GM19455 (cell line): ENCODE results near the gene C1orf167.

Experiments used
- ATAC-seq: cut with Tn5 transposase; IDR thresholded peaks from one replicate; pipeline ENCODE4 v1.9.1; 2021; ENCODE audit not compliant: unreplicated experiment

The C1orf167 gene

GRCh38 chr1:11735854-11736745 is 25.9 kb upstream of the C1orf167 start, which contains the start of gene AGTRAP:
AGTRAP (plus strand) TSS chr1:11736136; CDS start chr1:11736209, 73 bp downstream.
- ATAC-seq, result peak; percentile 77

- no peak for ATAC-seq
These were observed 25.0 kb upstream of the C1orf167 start for GRCh38 chr1:11736746-11737639.

GRCh38 chr1:11738096-11738495 is 23.9 kb upstream of the C1orf167 start:
- ATAC-seq, result no peak

GRCh38 chr1:11738783-11739182 is 23.2 kb upstream of the C1orf167 start:
- ATAC-seq, result no peak

- no peak for ATAC-seq
These were observed 21.5 kb upstream of the C1orf167 start for GRCh38 chr1:11740258-11741192.

- ATAC-seq, result no peak
These were observed 20.5 kb upstream of the C1orf167 start for GRCh38 chr1:11741482-11741881.

GRCh38 chr1:11741919-11742558 is 20.0 kb upstream of the C1orf167 start:
- ATAC-seq, result no peak

- ATAC-seq, result no peak
These were observed 17.7 kb upstream of the C1orf167 start for GRCh38 chr1:11744287-11744686.

- ATAC-seq, result no peak
These were observed 15.9 kb upstream of the C1orf167 start for GRCh38 chr1:11746092-11746491.

- ATAC-seq, result no peak
These were observed 15.1 kb upstream of the C1orf167 start for GRCh38 chr1:11746795-11747487.

- ATAC-seq, result no peak
These were observed 13.4 kb upstream of the C1orf167 start for GRCh38 chr1:11748294-11749202.

- no peak for ATAC-seq
These were observed 12.7 kb upstream of the C1orf167 start for GRCh38 chr1:11749203-11749689.

GRCh38 chr1:11749996-11750395 is 12.0 kb upstream of the C1orf167 start:
- no peak for ATAC-seq

- no peak for ATAC-seq
These were observed 10.9 kb upstream of the C1orf167 start for GRCh38 chr1:11751087-11751486.

- no peak for ATAC-seq
These were observed 9.5 kb upstream of the C1orf167 start for GRCh38 chr1:11752359-11753088.

GRCh38 chr1:11753555-11754208 is 8.3 kb upstream of the C1orf167 start:
- ATAC-seq, result no peak

GRCh38 chr1:11757047-11757446 is 4.9 kb upstream of the C1orf167 start:
- ATAC-seq, result no peak
